IMR-90 (cell line): ENCODE results near the gene OR1L6. TPM values are rescaled to one million over a fixed set of nuclear protein-coding genes. Genes with fewer than 3 reads are reported as not detected.
A peak's percentile ranks its signal among the peaks of the same experiment; 100 is the strongest.

Source experiments
- ATAC-seq: fragments of 200-7000 bp; cut with Tn5 transposase; 2 replicates; pipeline ENCODE4 v1.9.1; 2020; ENCODE audit warnings: low read depth, mild to moderate bottlenecking, moderate library complexity
- Bru-seq: library from RNA; stranded (reverse); fragments of 400-500 nt; gene quantifications from one replicate; lab custom pipeline; 2021; lab: Mats Ljungman, UMichigan
- BruChase-seq, 2 experiments: library from RNA; stranded (reverse); fragments of 400-500 nt; gene quantifications; one replicate each; lab custom pipeline; 2021; lab: Mats Ljungman, UMichigan
- BruUV-seq: library from RNA; stranded (reverse); fragments of 400-500 nt; replicated peaks from 2 replicates; lab custom pipeline; 2021; lab: Mats Ljungman, UMichigan
- CTCF ChIA-PET: fragments of 300-600 bp; formaldehyde crosslinking; extraction: SDS; loops from one replicate; lab custom pipeline; 2021; ENCODE audit warnings: antibody characterized with exemption; lab: Yijun Ruan, JAX
- POLR2A ChIA-PET: fragments of 300-600 bp; sonication (Branson Sonifier 250); formaldehyde crosslinking; loops from one replicate; lab custom pipeline; 2022; ENCODE audit warnings: antibody characterized with exemption; ENCODE audit not compliant: unreplicated experiment; lab: Charles Lee
- DNase-seq: peaks from one replicate; pipeline ENCODE4 v3.0.0; 2013
- H2AFZ ChIP-seq: replicated peaks from 2 replicates; pipeline ENCODE3; 2013; ENCODE audit warnings: low read length, mild to moderate bottlenecking; ENCODE audit not compliant: poor library complexity
- H2AK5ac ChIP-seq: 2 replicates; pipeline ENCODE4 v1.6.1; 2013; ENCODE audit warnings: low read depth, low read length, inconsistent platforms
- H2AK9ac ChIP-seq: replicated peaks from 2 replicates; pipeline ENCODE3; 2013; ENCODE audit warnings: mild to moderate bottlenecking, low read depth, low read length, moderate library complexity; ENCODE audit not compliant: poor library complexity
- H2BK120ac ChIP-seq: 2 replicates; pipeline ENCODE4 v1.6.1; 2013; ENCODE audit warnings: low read depth, low read length, inconsistent platforms
- H2BK15ac ChIP-seq: 3 replicates; pipeline ENCODE4 v1.6.1; 2013; ENCODE audit warnings: low read depth, low read length, inconsistent platforms
- H2BK20ac ChIP-seq: 2 replicates; pipeline ENCODE4 v1.6.1; 2013; ENCODE audit warnings: low read depth, mild to moderate bottlenecking, inconsistent platforms, low read length, moderate library complexity
- H2BK5ac ChIP-seq: 2 replicates; pipeline ENCODE4 v1.6.1; 2013; ENCODE audit warnings: mild to moderate bottlenecking, low read depth, low read length, inconsistent platforms; ENCODE audit not compliant: poor library complexity, severe bottlenecking
- H3K14ac ChIP-seq: replicated peaks from 2 replicates; pipeline ENCODE4 v1.6.1; 2013; ENCODE audit warnings: low read depth, low read length, inconsistent platforms
- H3K18ac ChIP-seq: 2 replicates; pipeline ENCODE4 v1.6.1; 2013; ENCODE audit warnings: low read depth, low read length, control low read depth
- H3K23ac ChIP-seq: 2 replicates; pipeline ENCODE4 v1.6.1; 2013; ENCODE audit warnings: low read depth, low read length, inconsistent platforms
- H3K27ac ChIP-seq: 2 replicates; pipeline ENCODE4 v1.5.1; 2013; ENCODE audit warnings: mild to moderate bottlenecking, control low read depth, low read length; ENCODE audit not compliant: insufficient read depth
- H3K27me3 ChIP-seq: 2 replicates; pipeline ENCODE4 v1.6.1; 2013; ENCODE audit warnings: low read length; ENCODE audit not compliant: control insufficient read depth, insufficient read depth
- H3K36me3 ChIP-seq: 2 replicates; pipeline ENCODE4 v1.6.1; 2013; ENCODE audit warnings: low read length, mixed read lengths; ENCODE audit not compliant: control insufficient read depth, insufficient read depth
- H3K4ac ChIP-seq: 2 replicates; pipeline ENCODE4 v1.6.1; 2013; ENCODE audit warnings: low read depth, low read length, inconsistent platforms
- H3K4me1 ChIP-seq: 2 replicates; pipeline ENCODE4 v1.6.1; 2013; ENCODE audit warnings: low read length, mixed read lengths; ENCODE audit not compliant: control insufficient read depth, insufficient read depth
- H3K4me2 ChIP-seq: 2 replicates; pipeline ENCODE4 v1.6.1; 2013; ENCODE audit warnings: low read depth, mild to moderate bottlenecking, control low read depth, low read length, moderate library complexity
- H3K4me3 ChIP-seq: 2 replicates; pipeline ENCODE4 v1.5.1; 2013; ENCODE audit warnings: low read depth, mild to moderate bottlenecking, control low read depth, low read length, moderate library complexity; ENCODE audit not compliant: insufficient read depth
- H3K56ac ChIP-seq: 2 replicates; pipeline ENCODE4 v1.6.1; 2013; ENCODE audit warnings: low read length, inconsistent platforms; ENCODE audit not compliant: insufficient read depth; ENCODE audit errors: extremely low read depth
- H3K79me1 ChIP-seq, 2 experiments: 2 replicates each; pipeline ENCODE4 v1.6.1; 2013; ENCODE audit warnings: low read length in 2 of 2, inconsistent platforms in 1 of 2, low read depth in 1 of 2
- H3K9ac ChIP-seq: 2 replicates; pipeline ENCODE4 v1.6.1; 2013; ENCODE audit warnings: low read depth, low read length, control low read depth
- H3K9me1 ChIP-seq: 2 replicates; pipeline ENCODE4 v1.6.1; 2013; ENCODE audit warnings: low read length, inconsistent platforms; ENCODE audit not compliant: insufficient read depth
- H3K9me3 ChIP-seq: 2 replicates; pipeline ENCODE4 v1.6.1; 2013; ENCODE audit warnings: low read length; ENCODE audit not compliant: control insufficient read depth, insufficient read depth
- H4K20me1 ChIP-seq: 2 replicates; pipeline ENCODE4 v1.6.1; 2013; ENCODE audit warnings: low read length, inconsistent platforms; ENCODE audit not compliant: insufficient read depth
- H4K5ac ChIP-seq: 2 replicates; pipeline ENCODE4 v1.6.1; 2013; ENCODE audit warnings: mild to moderate bottlenecking, low read depth, low read length, control low read depth
- H4K8ac ChIP-seq, 2 experiments: 2 replicates each; pipeline ENCODE4 v1.6.1; 2013; ENCODE audit warnings: low read depth in 2 of 2, low read length in 2 of 2, control low read depth in 1 of 2, inconsistent platforms in 1 of 2
- H4K91ac ChIP-seq: 2 replicates; pipeline ENCODE4 v1.6.1; 2013; ENCODE audit warnings: low read depth, low read length, inconsistent platforms; ENCODE audit not compliant: insufficient read depth
- CHD1 ChIP-seq: IDR thresholded peaks from 2 replicates; pipeline ENCODE4 v1.6.1; 2012; ENCODE audit warnings: low read depth, low read length, improper control_type of control experiment
- FOS ChIP-seq: fragments of 150-350 bp; IDR thresholded peaks from 2 replicates; pipeline ENCODE4 v1.6.1; 2016; ENCODE audit warnings: low read depth, low read length
- NFE2L2 ChIP-seq: fragments of 150-350 bp; IDR thresholded peaks from 2 replicates; pipeline ENCODE4 v1.6.1; 2016; ENCODE audit warnings: low read depth, mild to moderate bottlenecking, low read length
- RFX5 ChIP-seq: IDR thresholded peaks from 2 replicates; pipeline ENCODE4 v1.8.0; 2012; ENCODE audit warnings: low read depth, mild to moderate bottlenecking, low read length, moderate library complexity
- SMC3 ChIP-seq: fragments of 150-350 bp; IDR thresholded peaks from 2 replicates; pipeline ENCODE4 v1.6.1; 2016; ENCODE audit warnings: low read depth, mild to moderate bottlenecking, antibody characterized with exemption, low read length, moderate library complexity
- WGBS, 2 experiments: methylation state at CpG; one replicate each; pipeline versions ENCODE4 v1.1.5 to v1.1.7; 2013; ENCODE audit warnings: missing lambda C conversion rate in 2 of 2; ENCODE audit not compliant: insufficient read length in 1 of 2; ENCODE audit errors: extremely low coverage in 2 of 2; 5-methylcytosine and 5-hydroxymethylcytosine counted together
- dilution Hi-C: fragments of 300-500 bp; cut with HindIII; formaldehyde crosslinking; loops from one replicate; pipeline ENCODE4 v1.14.3; 2018; ENCODE audit warnings: low sequenced_read_pairs; ENCODE audit not compliant: unreplicated experiment
- in situ Hi-C: fragments of 300-500 bp; cut with MboI; formaldehyde crosslinking; loops from 3 replicates; pipeline ENCODE4 v1.14.3; 2019; ENCODE audit warnings: low sequenced_read_pairs, inconsistent platforms, mixed read lengths
- intact Hi-C: fragments of 100-400 bp; cut with micrococcal nuclease; formaldehyde crosslinking; loops from 2 replicates; pipeline ENCODE4 v1.10.0; 2022
- long read RNA-seq: library from polyadenylated mRNA; unstranded; transcript quantifications from one replicate; pipeline ENCODE4 v2.0.0, GENCODE V29; 2021; ENCODE audit not compliant: unreplicated experiment
- polyA plus RNA-seq, 3 experiments: library from polyadenylated mRNA; depleted of rRNA; stranded (reverse); fragments of >200 nt; gene quantifications; 2 replicates each; pipeline ENCODE4 v1.2.3, GENCODE V29; 2012; ENCODE audit warnings: low replicate concordance in 1 of 3
- total RNA-seq: library from RNA; depleted of rRNA; stranded (reverse); fragments of >200 nt; gene quantifications from 2 replicates; pipeline ENCODE4 v1.2.3, GENCODE V29; 2012; rRNA removed

The OR1L6 gene
- total RNA-seq (not detected in 2 replicates), polyA plus RNA-seq (2012; rRNA removed) (not detected in 2 replicates), Bru-seq, nascent RNA (not detected), BruChase-seq, experiment 1, labeled RNA remaining after a 6-hour chase (percentile 8 among the genes with signal in this experiment), BruChase-seq, experiment 2, labeled RNA remaining after a 2-hour chase (not detected)
- not detected in 2 replicates for polyA plus RNA-seq (2012; cell fraction: cytosol; rRNA removed)
- not detected in 2 replicates for polyA plus RNA-seq (2012; cell fraction: nucleus; rRNA removed; ENCODE audit: low replicate concordance)
- long read RNA-seq, result 0 reads

- no peaks in the 10 kb centered on the region for H3K79me1 ChIP-seq
- POLR2A ChIA-PET, result no interaction called here
- dilution Hi-C loops (no loop called here), in situ Hi-C loops (no loop called here), intact Hi-C loops (no loop called here)
- no peak within 1 kb of the TSS for H2BK120ac ChIP-seq
- H3K36me3 ChIP-seq, result no peaks in the 10 kb centered on the region
- no peak within 1 kb of the TSS for H2BK5ac ChIP-seq
- BruUV-seq, result no TSS peak
- H2AFZ ChIP-seq, result no peak within 1 kb of the TSS
- no peaks in the 10 kb centered on the region for H3K9me3 ChIP-seq
- TF ChIP-seq CHD1 (no peak), RFX5 (no peak), NFE2L2 (no peak), FOS (no peak), SMC3 (no peak)
- no CpG with 5 or more reads among the region's 6 CpGs for WGBS, 2 experiments
- H4K91ac ChIP-seq, result no peak within 1 kb of the TSS
- no peak within 1 kb of the TSS for H3K9ac ChIP-seq
- no peak within 1 kb of the TSS for H3K23ac ChIP-seq
- peaks cover 12% of the 10 kb centered on the region for H3K27me3 ChIP-seq
- no peaks in the 10 kb centered on the region for H4K20me1 ChIP-seq
- no peak for ATAC-seq
- H3K4me2 ChIP-seq, result no peak within 1 kb of the TSS
- H2BK20ac ChIP-seq, result no peak within 1 kb of the TSS
- H4K8ac ChIP-seq, result no peak within 1 kb of the TSS
- no peak within 1 kb of the TSS for H4K5ac ChIP-seq
- no peak within 1 kb of the TSS for H3K4ac ChIP-seq
- CTCF ChIA-PET, result no interaction called here
- no peaks in the 10 kb centered on the region for H3K4me1 ChIP-seq
- no peak within 1 kb of the TSS for H2AK5ac ChIP-seq
- H3K56ac ChIP-seq, result no peak within 1 kb of the TSS
- H3K4me3 ChIP-seq, result no peak within 1 kb of the TSS
- H3K9me1 ChIP-seq, result no peaks in the 10 kb centered on the region
- H3K14ac ChIP-seq, result no peak within 1 kb of the TSS
- no peak within 1 kb of the TSS for H2AK9ac ChIP-seq
- H3K18ac ChIP-seq, result no peak within 1 kb of the TSS
- no peak within 1 kb of the TSS for H2BK15ac ChIP-seq
- DNase-seq, result no peak
- H3K27ac ChIP-seq, result no peak within 1 kb of the TSS
Observed at GRCh38 chr9:122742003-122742402, at the start of gene OR1L6. TSS of gene OR1L6 (plus strand) at chr9:122742303. CDS start at chr9:122749848, 7,545 bp downstream.
